Smooth muscle cell (in vitro differentiated cells): ENCODE measurements around the gene EPS8L3. TPM values are rescaled to one million over a fixed set of nuclear protein-coding genes. Genes with fewer than 3 reads are reported as not detected.

ENCODE experiments used
- DNase-seq: peaks from one replicate; lab custom pipeline; 2025; ENCODE audit not compliant: unreplicated experiment; lab: John Stamatoyannopoulos, UW
- H2AFZ ChIP-seq: fragments of 200-600 bp; sonication (generic); 2 replicates; pipeline ENCODE4 v1.6.0; 2016; ENCODE audit warnings: antibody characterized with exemption, low read depth, mild to moderate bottlenecking
- H3F3A ChIP-seq: fragments of 200-600 bp; sonication (generic); 2 replicates; pipeline ENCODE4 v1.6.0; 2017; ENCODE audit warnings: antibody characterized with exemption, low read depth
- H3K27ac ChIP-seq: fragments of 200-600 bp; sonication (generic); 2 replicates; pipeline ENCODE4 v1.5.1; 2016; ENCODE audit warnings: low read depth, mild to moderate bottlenecking
- H3K27me3 ChIP-seq: fragments of 200-600 bp; sonication (generic); 2 replicates; pipeline ENCODE4 v1.6.1; 2016; ENCODE audit warnings: low read depth, mild to moderate bottlenecking
- H3K36me3 ChIP-seq: fragments of 200-600 bp; sonication (generic); 2 replicates; pipeline ENCODE4 v1.5.1; 2016; ENCODE audit warnings: low read depth
- H3K4me1 ChIP-seq: fragments of 200-600 bp; sonication (generic); 2 replicates; pipeline ENCODE4 v1.5.1; 2016; ENCODE audit warnings: low read depth
- H3K4me2 ChIP-seq: fragments of 200-600 bp; sonication (generic); 2 replicates; pipeline ENCODE4 v1.6.0; 2016; ENCODE audit warnings: mild to moderate bottlenecking
- H3K4me3 ChIP-seq: fragments of 200-600 bp; sonication (generic); 2 replicates; pipeline ENCODE4 v1.5.1; 2016; ENCODE audit warnings: mild to moderate bottlenecking
- H3K79me2 ChIP-seq: fragments of 200-600 bp; sonication (generic); 2 replicates; pipeline ENCODE4 v1.6.0; 2016; ENCODE audit warnings: low read depth, mild to moderate bottlenecking
- H3K9ac ChIP-seq: fragments of 200-600 bp; sonication (generic); 2 replicates; pipeline ENCODE4 v1.6.0; 2016; ENCODE audit warnings: low read depth
- H3K9me3 ChIP-seq: fragments of 200-600 bp; sonication (generic); replicated peaks from 2 replicates; pipeline ENCODE4 v1.5.1; 2016; ENCODE audit warnings: low read depth
- H4K20me1 ChIP-seq: fragments of 200-600 bp; sonication (generic); 2 replicates; pipeline ENCODE4 v1.6.0; 2016; ENCODE audit warnings: low read depth
- WGBS: methylation state at CpG from one replicate; pipeline ENCODE4 v1.1.7; 2016; ENCODE audit warnings: low lambda C conversion rate; 5-methylcytosine and 5-hydroxymethylcytosine counted together
- polyA plus RNA-seq: library from polyadenylated mRNA; unstranded; fragments of >200 nt; fragmentation: Nextera tagmentation; extraction: Ambion mirVana; gene quantifications from 2 replicates; pipeline ENCODE4 v1.2.1, GENCODE V29; 2016
- total RNA-seq: library from RNA; depleted of rRNA; stranded (reverse); fragments of >200 nt; gene quantifications from 2 replicates; pipeline ENCODE4 v1.2.3, GENCODE V29; 2014
- TF ChIP-seq, protein P1 (sequence below): fragments of 200-600 bp; sonication (generic); IDR thresholded peaks from 2 replicates; pipeline ENCODE4 v1.5.1; 2017; ENCODE audit warnings: borderline replicate concordance, mild to moderate bottlenecking, antibody characterized with exemption; ENCODE audit not compliant: insufficient read depth, poor library complexity, severe bottlenecking

EPS8L3 gene
- total and polyA plus RNA-seq, 2 experiments from 2014 or later: not detected

GRCh38 chr1:109796484-109797302 is 33.0 kb upstream of the EPS8L3 start:
- H3K79me2 ChIP-seq: no peaks in the 10 kb centered on the region
- peaks cover 23% of the 10 kb centered on the region for H3K4me1 ChIP-seq
- TF ChIP-seq, protein P1, sequence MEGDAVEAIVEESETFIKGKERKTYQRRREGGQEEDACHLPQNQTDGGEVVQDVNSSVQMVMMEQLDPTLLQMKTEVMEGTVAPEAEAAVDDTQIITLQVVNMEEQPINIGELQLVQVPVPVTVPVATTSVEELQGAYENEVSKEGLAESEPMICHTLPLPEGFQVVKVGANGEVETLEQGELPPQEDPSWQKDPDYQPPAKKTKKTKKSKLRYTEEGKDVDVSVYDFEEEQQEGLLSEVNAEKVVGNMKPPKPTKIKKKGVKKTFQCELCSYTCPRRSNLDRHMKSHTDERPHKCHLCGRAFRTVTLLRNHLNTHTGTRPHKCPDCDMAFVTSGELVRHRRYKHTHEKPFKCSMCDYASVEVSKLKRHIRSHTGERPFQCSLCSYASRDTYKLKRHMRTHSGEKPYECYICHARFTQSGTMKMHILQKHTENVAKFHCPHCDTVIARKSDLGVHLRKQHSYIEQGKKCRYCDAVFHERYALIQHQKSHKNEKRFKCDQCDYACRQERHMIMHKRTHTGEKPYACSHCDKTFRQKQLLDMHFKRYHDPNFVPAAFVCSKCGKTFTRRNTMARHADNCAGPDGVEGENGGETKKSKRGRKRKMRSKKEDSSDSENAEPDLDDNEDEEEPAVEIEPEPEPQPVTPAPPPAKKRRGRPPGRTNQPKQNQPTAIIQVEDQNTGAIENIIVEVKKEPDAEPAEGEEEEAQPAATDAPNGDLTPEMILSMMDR: no peak
- no peak for DNase-seq
- peak overlapping the region; percentile 47 for H3K27ac ChIP-seq
- peaks cover 10% of the 10 kb centered on the region for H3F3A ChIP-seq
- H3K9me3 ChIP-seq: no peaks in the 10 kb centered on the region
- 76% methylated on average over 7 of the region's 7 CpGs for WGBS
- no peaks in the 10 kb centered on the region for H3K27me3 ChIP-seq
- no peaks in the 10 kb centered on the region for H3K36me3 ChIP-seq
- H3K9ac ChIP-seq: no peak overlapping the region
- H3K4me3 ChIP-seq: no peak overlapping the region
- no peak overlapping the region for H3K4me2 ChIP-seq
- peak overlapping the region; percentile 28 for H2AFZ ChIP-seq
- H4K20me1 ChIP-seq: no peaks in the 10 kb centered on the region

GRCh38 chr1:109794319-109795132 is 30.8 kb upstream of the EPS8L3 start:
- DNase-seq: no peak
- TF ChIP-seq, protein P1: no peak
- no peaks in the 10 kb centered on the region for H3K79me2 ChIP-seq

DNA sequence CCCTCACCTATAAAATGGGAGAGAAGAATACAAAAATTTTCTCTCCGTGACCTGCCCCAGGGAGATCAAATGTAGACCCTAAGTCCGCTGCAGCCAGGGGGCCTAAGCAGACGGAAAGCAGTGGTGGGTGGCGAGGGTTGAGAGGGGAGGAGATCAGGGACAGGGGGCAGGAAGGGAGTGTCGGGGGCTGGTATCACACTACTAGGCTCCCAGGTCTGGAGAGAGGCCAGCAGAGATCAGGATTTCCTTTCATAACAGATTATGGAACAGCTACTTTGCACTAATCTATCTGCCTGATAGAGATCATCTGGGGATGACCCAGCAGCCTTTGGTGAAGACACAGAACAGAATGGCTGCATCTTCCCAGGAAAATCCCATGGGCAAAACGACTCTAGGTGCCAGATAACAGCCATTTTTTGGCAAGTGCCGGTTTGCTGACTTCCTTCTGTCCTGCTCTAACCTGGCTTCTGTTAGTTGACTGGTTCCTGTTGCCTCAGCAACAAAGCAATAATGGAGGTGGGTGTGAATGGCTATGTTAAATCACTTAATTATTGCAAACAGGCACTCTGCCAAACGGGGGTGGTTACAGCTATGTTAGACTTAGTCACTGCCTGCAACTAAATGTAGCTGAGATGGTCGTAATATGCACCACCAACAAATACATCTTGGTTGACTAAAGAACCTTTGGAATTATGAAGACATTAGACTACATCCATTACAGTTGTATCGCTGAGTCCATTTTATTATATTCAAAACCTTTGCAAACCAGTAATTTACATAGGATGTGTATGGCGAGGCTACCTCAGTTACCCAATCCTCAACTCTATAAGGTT is 30.0 kb upstream of the EPS8L3 start:
- Histone ChIP-seq H3K9me3 (no peaks in the 10 kb centered on the region), H3F3A (peaks cover 12% of the 10 kb centered on the region), H3K9ac (peak overlapping the region; percentile 42), H2AFZ (no peak overlapping the region), H3K36me3 (no peaks in the 10 kb centered on the region), H3K4me1 (peaks cover 29% of the 10 kb centered on the region), H3K4me3 (no peak overlapping the region), H3K4me2 (peak overlapping the region; percentile 8), H4K20me1 (no peaks in the 10 kb centered on the region), H3K27ac (peak overlapping the region; percentile 84), H3K79me2 (no peaks in the 10 kb centered on the region), H3K27me3 (no peaks in the 10 kb centered on the region)
- DNase-seq: no peak
- WGBS: 40% methylated on average over 11 of the region's 11 CpGs
- TF ChIP-seq, protein P1: no peak

More at GRCh38 chr1:109794319-109795132, 30.8 kb upstream of the EPS8L3 start:
- Histone ChIP-seq H3K27ac (peak overlapping the region; percentile 84), H3K9me3 (no peaks in the 10 kb centered on the region), H3K4me3 (no peak overlapping the region), H2AFZ (no peak overlapping the region), H3K4me1 (peaks cover 26% of the 10 kb centered on the region), H3K4me2 (peak overlapping the region; percentile 8), H4K20me1 (no peaks in the 10 kb centered on the region), H3K36me3 (no peaks in the 10 kb centered on the region), H3F3A (peaks cover 12% of the 10 kb centered on the region), H3K9ac (no peak overlapping the region), H3K27me3 (no peaks in the 10 kb centered on the region)
- 72% methylated on average over 19 of the region's 19 CpGs for WGBS
